GM12873 (cell line): ENCODE results near the gene WDR20.

Source experiments
- TF ChIP-seq, protein P1 (sequence below): IDR thresholded peaks from 2 replicates; pipeline ENCODE4 v1.5.1; 2012; ENCODE audit warnings: low read depth, mild to moderate bottlenecking, moderate library complexity, low read length, control low read depth; ENCODE audit not compliant: insufficient read depth; ENCODE audit errors: missing control alignments

WDR20 gene

GRCh38 chr14:102188187-102188586, 48.5 kb downstream of the WDR20 start:
- TF ChIP-seq, protein P1, sequence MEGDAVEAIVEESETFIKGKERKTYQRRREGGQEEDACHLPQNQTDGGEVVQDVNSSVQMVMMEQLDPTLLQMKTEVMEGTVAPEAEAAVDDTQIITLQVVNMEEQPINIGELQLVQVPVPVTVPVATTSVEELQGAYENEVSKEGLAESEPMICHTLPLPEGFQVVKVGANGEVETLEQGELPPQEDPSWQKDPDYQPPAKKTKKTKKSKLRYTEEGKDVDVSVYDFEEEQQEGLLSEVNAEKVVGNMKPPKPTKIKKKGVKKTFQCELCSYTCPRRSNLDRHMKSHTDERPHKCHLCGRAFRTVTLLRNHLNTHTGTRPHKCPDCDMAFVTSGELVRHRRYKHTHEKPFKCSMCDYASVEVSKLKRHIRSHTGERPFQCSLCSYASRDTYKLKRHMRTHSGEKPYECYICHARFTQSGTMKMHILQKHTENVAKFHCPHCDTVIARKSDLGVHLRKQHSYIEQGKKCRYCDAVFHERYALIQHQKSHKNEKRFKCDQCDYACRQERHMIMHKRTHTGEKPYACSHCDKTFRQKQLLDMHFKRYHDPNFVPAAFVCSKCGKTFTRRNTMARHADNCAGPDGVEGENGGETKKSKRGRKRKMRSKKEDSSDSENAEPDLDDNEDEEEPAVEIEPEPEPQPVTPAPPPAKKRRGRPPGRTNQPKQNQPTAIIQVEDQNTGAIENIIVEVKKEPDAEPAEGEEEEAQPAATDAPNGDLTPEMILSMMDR = no peak

DNA sequence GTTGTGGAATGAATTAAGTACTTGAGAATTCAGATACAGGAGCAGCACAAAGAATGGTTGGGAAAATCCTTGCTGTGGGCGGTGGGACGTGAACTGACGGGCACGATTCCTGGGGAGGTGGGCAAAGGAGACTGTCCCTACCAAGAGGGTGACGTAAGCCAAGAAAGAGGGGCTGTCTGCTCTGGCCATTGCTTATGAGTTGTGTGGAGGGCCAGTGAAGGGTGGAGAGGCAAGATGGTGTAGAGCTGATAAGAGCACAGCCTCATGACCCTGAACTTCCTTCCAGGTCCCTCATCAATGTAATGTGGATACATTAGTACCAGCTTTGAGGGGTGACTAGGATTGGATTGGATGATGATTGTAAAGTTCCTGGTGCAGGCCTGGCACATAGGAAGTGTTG, 50.2 kb downstream of the WDR20 start:
- TF ChIP-seq, protein P1 = no peak

DNA sequence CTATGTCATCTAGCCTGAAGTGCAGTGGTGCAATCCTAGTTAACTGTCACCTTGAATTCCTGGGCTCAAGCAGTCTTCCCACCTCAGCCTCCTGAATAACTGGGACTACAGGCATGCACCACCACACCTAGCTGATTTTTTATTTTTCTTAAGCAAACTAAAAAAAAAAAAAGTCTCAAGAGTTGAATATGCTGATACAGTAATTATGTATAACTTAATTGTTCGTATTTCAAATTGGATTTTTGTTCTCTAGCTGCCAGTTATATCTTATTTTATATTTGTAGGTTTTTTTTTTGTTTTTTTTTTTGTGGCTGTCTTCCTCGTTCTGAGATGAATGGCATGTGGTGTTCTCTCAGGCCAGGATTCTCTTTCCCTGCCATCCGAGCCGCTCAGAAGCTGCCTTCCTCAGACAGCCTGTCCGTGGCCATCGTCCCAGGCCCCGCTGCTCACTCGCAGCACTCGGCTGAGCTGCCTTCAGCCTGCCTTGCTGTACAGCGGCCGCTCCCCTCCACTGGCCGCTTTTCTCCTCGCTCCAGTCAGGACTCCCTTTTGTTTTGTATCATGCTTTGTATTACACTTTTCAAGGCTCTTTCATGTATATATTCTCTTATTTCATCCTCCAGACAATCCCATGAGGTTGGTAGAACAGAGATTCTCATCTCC, 53.3 kb downstream of the WDR20 start:
- TF ChIP-seq, protein P1 = no peak

GRCh38 chr14:102194856-102195255, 55.2 kb downstream of the WDR20 start:
- TF ChIP-seq, protein P1 = no peak

DNA sequence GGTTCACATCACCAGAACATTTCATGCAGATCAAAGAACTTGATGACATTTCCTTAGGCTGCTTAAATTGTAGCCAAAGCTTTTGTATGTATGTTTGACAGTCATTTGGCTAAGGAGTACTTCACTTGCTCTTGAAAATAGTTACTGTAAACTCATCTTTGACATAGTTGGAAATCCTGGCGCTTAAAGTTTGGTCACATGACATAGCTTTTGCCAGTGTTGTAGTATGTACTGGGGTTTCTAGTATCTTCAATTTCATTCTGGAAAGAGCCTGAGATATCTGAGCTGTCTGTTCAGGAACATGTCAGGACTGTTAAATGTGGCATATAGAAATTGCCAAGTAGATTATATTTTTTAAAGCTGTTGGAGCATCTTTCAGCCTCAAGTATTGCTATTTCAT, 55.7 kb downstream of the WDR20 start:
- TF ChIP-seq, protein P1 = no peak

- TF ChIP-seq, protein P1 = no peak
Measured at GRCh38 chr14:102196039-102196901, 56.6 kb downstream of the WDR20 start.

GRCh38 chr14:102196902-102197230, 57.2 kb downstream of the WDR20 start:
- TF ChIP-seq, protein P1 = no peak
